SIG-M5 treated with dmso at 0.1 percent for 504 hours (cell line): ENCODE data around the gene LAS1L.
"Not testable (repeated sequence)": the region's sequence is repeated elsewhere in the genome, so short reads cannot be mapped to it uniquely, and the experiment has no call there.

Experiments
- DNase-seq: peaks from one replicate; lab custom pipeline; 2025; ENCODE audit not compliant: unreplicated experiment; lab: John Stamatoyannopoulos, UW

LAS1L gene

DNA sequence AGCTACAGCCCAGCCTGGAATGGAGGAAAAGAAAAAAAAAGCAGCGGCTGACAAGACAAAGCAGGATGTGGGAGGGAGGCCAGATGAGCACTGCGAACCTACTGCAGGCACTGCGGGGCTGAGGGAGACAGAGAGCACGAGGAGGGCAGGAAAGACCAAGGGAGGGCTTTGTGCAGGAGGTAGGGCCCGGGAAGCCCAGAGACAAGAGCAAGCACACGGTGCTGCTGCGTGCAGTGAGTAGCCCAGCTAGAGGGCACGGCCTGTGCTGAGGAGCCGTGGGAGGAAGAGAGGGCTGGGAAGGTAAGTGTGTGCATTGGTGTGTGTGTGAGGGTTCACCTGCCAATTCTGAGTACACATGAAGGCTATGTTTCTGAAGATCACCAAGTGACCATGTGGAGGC is 15.6 kb downstream of the LAS1L start:
- not testable (repeated sequence) for DNase-seq

DNA sequence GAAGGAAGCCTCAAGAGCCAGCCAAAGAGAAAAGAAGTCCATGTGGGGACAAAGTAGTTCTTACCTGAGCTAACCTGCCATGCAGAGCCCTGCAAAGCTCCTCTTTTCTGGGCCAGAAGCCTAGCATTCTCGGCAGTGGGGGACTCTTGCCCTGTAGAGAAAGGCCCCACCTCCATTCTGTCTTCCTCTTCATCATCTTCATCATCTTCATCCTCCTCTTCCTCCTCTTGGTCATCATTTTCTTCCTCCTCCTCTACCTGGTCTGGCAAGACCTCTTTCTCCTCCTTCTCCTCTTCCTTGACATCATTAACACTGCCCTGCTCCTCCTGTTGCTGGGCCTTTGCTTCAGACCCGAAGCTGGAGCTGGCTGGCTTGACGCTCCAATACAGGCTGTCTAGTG is 16.7 kb downstream of the LAS1L start:
- DNase-seq, result no peak

DNA sequence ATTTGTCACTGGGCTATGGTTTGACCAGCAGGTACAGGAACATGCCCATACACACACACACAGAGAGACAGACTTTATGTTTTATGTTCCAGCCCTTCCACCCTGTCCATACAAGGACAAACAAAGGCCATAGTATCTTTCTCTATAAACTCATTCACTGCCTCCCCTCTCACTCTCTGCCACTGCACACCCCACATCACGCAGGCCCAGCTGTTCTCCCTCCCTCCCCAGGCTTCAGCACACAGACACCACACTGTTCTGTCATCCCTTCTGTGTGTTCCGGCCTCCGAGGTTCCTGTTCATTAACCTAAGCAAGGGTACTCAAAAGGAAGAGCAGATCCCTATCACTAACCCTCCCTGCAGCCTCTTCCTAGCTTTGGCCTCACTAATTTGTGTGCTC is 17.8 kb downstream of the LAS1L start:
- no peak for DNase-seq

DNA sequence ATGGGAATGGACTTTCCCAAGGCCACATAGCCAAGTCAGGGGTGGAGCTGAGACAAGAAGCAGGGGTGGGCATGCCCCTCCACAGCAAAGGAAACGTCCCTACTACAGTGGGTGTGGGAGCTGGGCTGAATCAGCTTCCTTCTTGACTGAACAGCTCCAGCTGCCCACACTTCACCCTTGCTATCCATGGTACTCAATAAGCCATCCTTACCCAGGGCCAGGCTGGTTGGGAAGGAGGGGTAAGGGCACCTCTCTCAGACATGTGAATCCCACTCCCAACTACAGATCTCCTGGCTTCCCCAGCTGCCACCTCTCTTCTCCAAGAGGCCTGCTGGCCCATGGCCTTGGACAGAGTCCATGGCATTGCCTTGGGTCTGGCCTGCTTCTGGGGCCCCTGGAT is 21.0 kb downstream of the LAS1L start:
- DNase-seq, result no peak

DNA sequence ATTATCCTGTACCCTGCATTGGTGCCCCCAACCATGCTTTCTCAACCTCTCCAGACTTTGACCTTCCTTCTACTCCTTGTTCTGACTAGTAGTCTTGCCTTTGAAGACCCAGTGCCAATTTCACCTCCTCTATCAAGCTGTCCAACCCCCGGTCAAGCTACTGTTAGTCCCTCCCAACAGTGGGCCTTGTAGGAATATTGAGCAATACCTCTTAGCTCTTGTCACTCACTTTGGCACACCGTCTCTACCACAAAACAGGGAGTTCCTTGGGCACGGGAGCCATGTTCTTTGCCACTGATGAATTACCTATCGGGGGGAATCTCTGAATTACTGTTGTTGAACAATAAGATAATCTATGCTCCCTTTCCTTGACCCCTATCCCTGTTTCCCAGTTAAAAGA is 25.2 kb downstream of the LAS1L start:
- DNase-seq, result no peak

DNA sequence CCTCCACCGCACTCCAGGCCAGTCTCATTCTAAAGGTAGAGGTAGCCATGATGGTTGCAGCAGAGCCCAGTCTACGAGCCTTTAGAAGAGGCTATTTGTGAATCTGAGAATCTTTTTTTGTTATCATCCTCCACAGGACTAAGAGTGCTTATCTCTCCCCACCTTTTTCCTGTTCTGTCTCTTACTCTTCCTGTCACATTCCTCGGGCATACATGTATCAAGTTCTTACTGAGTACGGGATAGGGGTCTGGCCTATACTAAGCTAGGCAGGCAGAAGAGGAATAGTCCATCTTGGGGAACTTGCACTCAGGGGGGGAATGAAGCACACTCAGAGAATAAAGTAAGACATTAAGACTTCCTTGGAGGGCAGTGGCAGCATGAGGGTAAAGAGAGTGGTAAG is 25.7 kb downstream of the LAS1L start:
- DNase-seq, result no peak

DNA sequence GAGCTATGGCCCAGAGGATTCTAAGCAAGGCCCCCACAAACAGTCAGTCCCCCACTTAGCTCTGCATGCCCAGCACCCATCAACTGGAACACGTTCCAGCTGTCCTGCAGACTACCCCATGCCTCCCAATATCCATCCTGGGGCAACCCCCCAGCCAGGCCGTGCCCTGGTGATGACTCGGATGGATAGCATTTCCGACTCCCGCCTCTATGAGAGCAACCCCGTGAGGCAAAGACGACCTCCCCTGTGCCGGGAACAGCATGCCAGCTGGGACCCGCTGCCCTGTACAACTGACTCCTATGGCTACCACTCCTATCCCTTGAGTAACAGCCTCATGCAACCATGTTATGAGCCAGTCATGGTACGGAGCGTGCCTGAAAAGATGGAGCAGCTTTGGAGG is 32.0 kb downstream of the LAS1L start:
- DNase-seq, result no peak

DNA sequence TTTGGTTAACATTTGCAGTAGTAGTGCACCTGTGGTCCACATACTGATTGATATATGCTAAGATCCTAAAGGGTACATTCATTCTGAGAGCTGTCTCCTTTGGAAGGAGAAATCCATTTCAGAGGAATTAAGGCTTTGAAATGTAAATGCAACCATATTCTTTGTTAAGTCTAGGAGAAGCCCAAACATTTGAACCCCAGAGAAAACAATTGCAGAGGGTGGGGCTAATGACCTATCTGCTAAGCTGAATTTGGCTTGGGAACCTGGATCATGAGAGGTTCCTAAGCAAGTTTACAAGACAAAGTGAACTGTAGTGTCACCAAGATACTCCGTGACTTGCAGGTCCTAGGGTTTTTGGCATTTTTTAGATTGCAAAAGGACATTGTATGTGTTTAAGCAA is 41.2 kb downstream of the LAS1L start:
- no peak for DNase-seq

DNA sequence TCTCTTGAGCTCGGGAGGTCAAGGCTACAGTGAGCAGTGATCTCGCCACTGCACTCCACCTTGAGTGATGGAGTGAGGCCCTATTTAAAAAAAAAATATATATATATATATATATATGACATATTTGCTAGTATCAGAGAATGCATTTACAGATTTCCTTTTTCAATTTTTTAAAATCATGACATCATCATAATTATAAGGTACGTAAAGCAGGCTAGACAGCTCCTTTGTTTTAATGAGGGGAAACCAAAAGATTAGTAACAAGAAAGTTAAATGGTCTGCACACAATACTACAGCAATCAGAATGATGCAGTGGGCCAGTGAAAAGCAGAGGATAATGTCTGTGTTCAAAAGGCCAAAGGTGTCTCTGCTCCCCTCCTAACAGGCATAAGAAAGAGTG is 43.0 kb downstream of the LAS1L start:
- no peak for DNase-seq

DNA sequence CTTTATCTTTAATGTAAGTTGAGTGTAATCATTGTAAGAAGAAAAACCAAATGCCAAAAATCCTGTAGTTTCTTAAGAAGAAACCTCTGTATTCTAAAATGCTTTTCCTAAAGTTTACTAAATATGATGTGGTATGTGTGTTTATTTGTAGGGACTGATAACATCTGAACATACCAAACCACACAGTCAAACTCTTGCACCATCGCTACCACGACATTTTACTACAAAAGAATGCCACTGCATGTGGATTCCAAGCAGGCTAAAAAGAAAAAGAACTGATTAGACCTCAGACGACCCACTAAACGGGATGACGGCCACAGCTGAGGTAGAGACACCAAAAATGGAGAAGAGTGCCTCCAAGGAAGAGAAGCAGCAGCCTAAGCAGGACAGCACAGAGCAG is 46.1 kb downstream of the LAS1L start:
- no peak for DNase-seq

DNA sequence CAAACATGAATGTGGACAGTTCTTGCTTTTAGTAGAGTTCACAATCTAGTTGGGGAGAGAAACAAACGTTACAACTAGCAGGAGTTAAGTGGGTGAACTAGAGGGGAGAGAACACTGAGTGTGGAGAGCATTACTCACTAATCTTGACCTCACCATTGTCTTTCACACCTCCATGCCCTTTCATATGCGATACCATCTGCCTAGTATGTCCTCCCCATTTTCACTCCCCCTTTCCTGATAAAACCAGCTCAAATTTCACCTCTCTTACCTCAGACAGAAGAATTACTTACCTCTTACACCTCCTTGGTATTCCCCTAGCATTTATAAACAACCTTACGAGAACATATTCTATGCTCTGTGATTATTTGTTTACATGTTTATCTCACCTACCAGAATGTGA is 53.6 kb downstream of the LAS1L start:
- DNase-seq, result no peak

DNA sequence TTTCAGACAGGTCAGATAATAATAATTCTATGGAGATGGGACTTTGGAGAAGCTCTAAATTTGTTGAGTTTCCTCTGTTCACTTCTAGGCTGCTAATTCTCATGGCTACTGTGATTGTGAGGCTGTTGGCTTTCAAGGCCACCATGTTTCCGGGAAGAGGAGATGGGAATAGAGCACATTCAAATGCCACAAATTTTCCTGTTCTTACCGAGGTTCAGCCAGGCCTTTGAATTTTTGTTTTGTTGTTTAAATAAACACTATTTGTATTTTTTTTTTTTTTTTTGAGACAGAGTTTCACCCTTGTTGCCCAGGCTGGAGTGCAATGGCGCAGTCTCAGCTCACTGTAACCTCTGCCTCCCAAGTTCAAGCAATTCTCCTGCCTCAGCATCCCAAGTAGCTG is 55.5 kb downstream of the LAS1L start:
- not testable (repeated sequence) for DNase-seq

DNA sequence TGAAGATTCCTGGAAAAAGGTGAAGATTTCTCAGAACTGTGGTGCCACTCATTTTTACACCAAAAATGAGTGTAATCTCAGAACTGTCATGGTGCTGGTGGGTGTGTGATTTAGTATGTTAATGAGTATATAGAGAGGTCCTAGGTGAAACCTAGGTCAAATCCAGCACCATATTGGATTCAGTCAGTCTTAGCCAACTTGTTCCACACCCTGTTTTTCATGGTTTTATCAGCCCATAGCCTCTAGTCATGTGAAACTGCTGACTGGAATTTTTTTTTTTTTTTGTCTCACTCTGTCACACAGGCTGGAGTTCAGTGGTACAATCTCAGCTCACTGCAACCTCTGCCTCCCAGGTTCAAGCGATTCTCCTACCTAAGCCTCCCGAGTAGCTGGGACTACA is 58.0 kb downstream of the LAS1L start:
- DNase-seq, result no peak

DNA sequence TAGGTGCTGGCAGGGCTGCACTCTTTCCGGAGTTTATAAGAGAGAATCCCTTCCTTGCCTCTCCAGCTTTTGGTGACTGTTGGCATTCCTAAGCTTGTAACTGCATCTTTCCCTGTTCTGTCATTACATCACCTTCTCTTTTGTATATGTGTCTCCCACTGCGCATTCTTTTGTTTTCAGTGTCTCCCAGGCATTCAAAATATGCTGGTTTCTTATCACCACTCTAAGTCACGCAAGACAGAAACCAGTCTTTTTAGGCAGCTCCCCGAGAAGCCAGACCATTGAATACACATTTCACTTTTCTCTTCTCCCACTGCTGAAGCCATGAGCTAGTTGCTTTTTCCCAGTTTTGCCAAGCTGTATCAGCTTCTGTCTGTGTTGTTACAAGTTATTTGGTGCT is 71.0 kb downstream of the LAS1L start:
- no peak for DNase-seq
